HepG2 (cell line): Measurements from ENCODE around the gene DHX58. TPM values are rescaled to one million over a fixed set of nuclear protein-coding genes. Genes with fewer than 3 reads are reported as not detected.

ENCODE experiments used
- GATAD1 ChIP-seq: IDR thresholded peaks from 2 replicates; pipeline ENCODE4 v1.6.1; 2016; ENCODE audit warnings: missing genetic modification reagents, missing compliant biosample characterization
- GLI4 ChIP-seq: sonication (generic); formaldehyde crosslinking; IDR thresholded peaks from 2 replicates; pipeline ENCODE4 v1.5.1; 2020; ENCODE audit warnings: missing genetic modification reagents, mild to moderate bottlenecking, moderate library complexity, borderline replicate concordance
- GTF3A ChIP-seq: sonication (generic); formaldehyde crosslinking; conservative IDR thresholded peaks from 2 replicates; pipeline ENCODE4 v1.4.0; 2020; ENCODE audit warnings: mild to moderate bottlenecking, missing genetic modification reagents
- HNRNPK ChIP-seq: fragments of 200-400 bp; formaldehyde crosslinking; IDR thresholded peaks from 2 replicates; pipeline ENCODE4 v1.6.1; 2018; ENCODE audit warnings: low read length, low read depth, moderate library complexity, mild to moderate bottlenecking; ENCODE audit not compliant: poor library complexity, severe bottlenecking
- MAFG ChIP-seq: sonication (generic); formaldehyde crosslinking; IDR thresholded peaks from 2 replicates; pipeline ENCODE4 v1.5.1; 2020; ENCODE audit warnings: mild to moderate bottlenecking, missing genetic modification reagents
- NFE2 ChIP-seq: sonication (generic); formaldehyde crosslinking; IDR thresholded peaks from 2 replicates; pipeline ENCODE4 v1.4.0; 2020; ENCODE audit warnings: missing genetic modification reagents
- SMYD3 ChIP-seq: sonication (generic); formaldehyde crosslinking; IDR thresholded peaks from 2 replicates; pipeline ENCODE4 v1.8.1; 2023; ENCODE audit warnings: mild to moderate bottlenecking, missing genetic modification reagents
- SNAI1 ChIP-seq: sonication (generic); formaldehyde crosslinking; IDR thresholded peaks from 2 replicates; pipeline ENCODE4 v1.5.0; 2020; ENCODE audit warnings: mild to moderate bottlenecking, missing genetic modification reagents, borderline replicate concordance
- TBL1XR1 ChIP-seq: fragments of 150-350 bp; IDR thresholded peaks from 2 replicates; pipeline ENCODE4 v1.6.1; 2014; ENCODE audit warnings: borderline replicate concordance, low read length; ENCODE audit not compliant: partially characterized antibody
- ZFAT ChIP-seq: sonication (generic); formaldehyde crosslinking; conservative IDR thresholded peaks from 2 replicates; pipeline ENCODE4 v1.8.1; 2023; ENCODE audit warnings: missing genetic modification reagents, inconsistent platforms
- ZNF260 ChIP-seq: sonication (generic); formaldehyde crosslinking; IDR thresholded peaks from 2 replicates; pipeline ENCODE4 v1.4.0; 2020; ENCODE audit warnings: missing genetic modification reagents, low read depth, mild to moderate bottlenecking, borderline replicate concordance
- ZNF543 ChIP-seq: sonication (generic); formaldehyde crosslinking; IDR thresholded peaks from 2 replicates; pipeline ENCODE4 v1.4.0; 2020; ENCODE audit warnings: mild to moderate bottlenecking, missing genetic modification reagents
- ZNF549 ChIP-seq: sonication (generic); formaldehyde crosslinking; IDR thresholded peaks from 2 replicates; pipeline ENCODE4 v1.5.0; 2020; ENCODE audit warnings: missing genetic modification reagents
- ZNF816 ChIP-seq: sonication (generic); formaldehyde crosslinking; IDR thresholded peaks from 2 replicates; pipeline ENCODE4 v1.8.0; 2022; ENCODE audit warnings: missing genetic modification reagents, mild to moderate bottlenecking, borderline replicate concordance
- ZSCAN22 ChIP-seq: sonication (generic); formaldehyde crosslinking; IDR thresholded peaks from 2 replicates; pipeline ENCODE4 v1.4.0; 2020; ENCODE audit warnings: mild to moderate bottlenecking, missing genetic modification reagents
- polyA plus RNA-seq, 8 experiments: library from polyadenylated mRNA; depleted of rRNA in 3 of 8; stranded (reverse) in 7 of 8; unstranded in 1 of 8; fragments of >200 nt; fragmentation: Illumina TruSeq in 4 of 8; extraction: Trizol in 4 of 8; gene quantifications; 2 replicates each; pipeline versions ENCODE4 v1.2.1 to v1.2.3, GENCODE V29; 2011 to 2016; ENCODE audit warnings: low read depth in 4 of 8, missing spikeins in 1 of 8, mixed read lengths in 1 of 8; ENCODE audit not compliant: insufficient read depth in 1 of 8
- total RNA-seq, 5 experiments: library from RNA; depleted of rRNA; stranded (reverse); fragments of >200 nt; fragmentation: Illumina TruSeq; extraction: Trizol; gene quantifications; 2 replicates each; pipeline ENCODE4 v1.2.3, GENCODE V29; 2016; ENCODE audit warnings: low read depth in 1 of 5
- TF ChIP-seq, protein P1 (sequence below): sonication (generic); formaldehyde crosslinking; IDR thresholded peaks from 2 replicates; pipeline ENCODE4 v1.4.0; 2020; ENCODE audit warnings: missing genetic modification reagents, mild to moderate bottlenecking, borderline replicate concordance
- TF ChIP-seq, protein P2 (sequence below): sonication (generic); formaldehyde crosslinking; IDR thresholded peaks from 2 replicates; pipeline ENCODE4 v1.8.0; 2023; ENCODE audit warnings: mild to moderate bottlenecking, missing genetic modification reagents
- TF ChIP-seq, protein P3 (sequence below): sonication (generic); formaldehyde crosslinking; IDR thresholded peaks from 2 replicates; pipeline ENCODE4 v1.8.1; 2023; ENCODE audit warnings: missing genetic modification reagents, inconsistent platforms, borderline replicate concordance
- TF ChIP-seq, protein P4 (sequence below): sonication (generic); formaldehyde crosslinking; IDR thresholded peaks from 2 replicates; pipeline ENCODE4 v1.4.0; 2020; ENCODE audit warnings: mild to moderate bottlenecking, missing genetic modification reagents
- TF ChIP-seq, protein P5 (sequence below): sonication (generic); formaldehyde crosslinking; IDR thresholded peaks from 2 replicates; pipeline ENCODE4 v1.5.1; 2020; ENCODE audit warnings: missing genetic modification reagents, mild to moderate bottlenecking, borderline replicate concordance
- TF ChIP-seq, protein P6 (sequence below): sonication (generic); formaldehyde crosslinking; IDR thresholded peaks from 2 replicates; pipeline ENCODE4 v1.5.0; 2020; ENCODE audit warnings: missing genetic modification reagents

DHX58 gene
- total and polyA plus RNA-seq, 2 of the 13 experiments (the other 11 are each of a cell fraction or from before 2014, with no cell fraction given), result 6.7 to 7.8 TPM

DNA sequence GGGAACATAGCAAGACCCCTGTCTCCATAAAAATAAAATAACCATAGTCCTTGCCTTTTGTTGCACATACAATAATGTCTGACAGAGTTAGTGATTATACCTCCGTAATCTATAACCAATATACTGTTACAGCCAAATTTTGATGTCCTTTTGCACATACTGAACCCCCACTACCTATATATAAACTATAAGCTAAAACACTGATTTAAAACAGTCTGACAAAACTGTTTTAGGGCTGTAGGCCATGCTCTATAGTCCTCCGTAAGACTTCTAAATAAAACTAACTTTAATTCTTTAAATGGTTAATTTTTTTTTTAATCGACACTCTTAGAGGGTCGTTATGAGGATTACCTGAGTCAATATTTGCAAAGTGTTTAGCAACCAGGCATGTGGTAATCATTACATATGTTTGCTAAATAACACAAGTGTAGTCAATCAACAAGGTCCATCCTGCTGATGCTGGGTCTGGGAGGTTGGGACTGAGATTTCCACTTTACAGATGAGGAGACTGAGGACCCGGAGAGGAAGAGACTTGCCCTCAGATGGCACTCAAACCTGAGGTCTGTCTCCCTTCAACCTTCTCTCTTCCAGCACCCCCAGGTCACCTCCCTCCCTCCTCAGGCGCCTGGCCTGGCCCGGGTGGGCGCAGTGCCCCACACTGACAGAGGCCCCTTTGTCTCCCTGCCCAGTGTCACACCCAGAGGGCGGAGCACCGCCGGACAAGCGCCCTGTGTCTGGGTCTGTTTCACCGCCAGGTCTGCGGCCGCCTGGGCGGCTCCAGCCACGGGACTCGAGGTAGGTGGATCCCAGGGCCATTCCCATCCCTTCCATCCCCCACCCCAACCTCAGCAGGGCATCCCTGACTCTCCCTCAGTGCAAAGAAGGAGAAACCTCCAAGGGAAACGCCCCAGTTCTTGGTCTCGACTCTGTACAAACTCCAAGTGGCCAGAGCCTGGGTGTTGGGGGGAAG lies 24.5 kb downstream of the DHX58 start (continued):
- peak; percentile 85 for TF ChIP-seq HNRNPK
- TF ChIP-seq ZNF260 (CRISPR knock-in tag), result no peak
- TF ChIP-seq, protein P1, sequence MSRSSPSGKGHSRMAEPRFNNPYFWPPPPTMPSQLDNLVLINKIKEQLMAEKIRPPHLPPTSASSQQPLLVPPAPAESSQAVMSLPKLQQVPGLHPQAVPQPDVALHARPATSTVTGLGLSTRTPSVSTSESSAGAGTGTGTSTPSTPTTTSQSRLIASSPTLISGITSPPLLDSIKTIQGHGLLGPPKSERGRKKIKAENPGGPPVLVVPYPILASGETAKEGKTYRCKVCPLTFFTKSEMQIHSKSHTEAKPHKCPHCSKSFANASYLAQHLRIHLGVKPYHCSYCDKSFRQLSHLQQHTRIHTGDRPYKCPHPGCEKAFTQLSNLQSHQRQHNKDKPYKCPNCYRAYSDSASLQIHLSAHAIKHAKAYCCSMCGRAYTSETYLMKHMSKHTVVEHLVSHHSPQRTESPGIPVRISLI (CRISPR knock-in tag), result 0 out of 2 replicates have a peak, but pooled peaks have one; percentile 39
- no peak for TF ChIP-seq ZSCAN22
- TF ChIP-seq ZFAT, result no peak
- TF ChIP-seq, protein P2, sequence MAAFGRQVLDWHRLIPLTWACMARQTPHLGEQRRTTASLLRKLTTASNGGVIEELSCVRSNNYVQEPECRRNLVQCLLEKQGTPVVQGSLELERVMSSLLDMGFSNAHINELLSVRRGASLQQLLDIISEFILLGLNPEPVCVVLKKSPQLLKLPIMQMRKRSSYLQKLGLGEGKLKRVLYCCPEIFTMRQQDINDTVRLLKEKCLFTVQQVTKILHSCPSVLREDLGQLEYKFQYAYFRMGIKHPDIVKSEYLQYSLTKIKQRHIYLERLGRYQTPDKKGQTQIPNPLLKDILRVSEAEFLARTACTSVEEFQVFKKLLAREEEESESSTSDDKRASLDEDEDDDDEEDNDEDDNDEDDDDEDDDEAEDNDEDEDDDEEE (CRISPR knock-in tag), result no peak
- TF ChIP-seq, protein P3, sequence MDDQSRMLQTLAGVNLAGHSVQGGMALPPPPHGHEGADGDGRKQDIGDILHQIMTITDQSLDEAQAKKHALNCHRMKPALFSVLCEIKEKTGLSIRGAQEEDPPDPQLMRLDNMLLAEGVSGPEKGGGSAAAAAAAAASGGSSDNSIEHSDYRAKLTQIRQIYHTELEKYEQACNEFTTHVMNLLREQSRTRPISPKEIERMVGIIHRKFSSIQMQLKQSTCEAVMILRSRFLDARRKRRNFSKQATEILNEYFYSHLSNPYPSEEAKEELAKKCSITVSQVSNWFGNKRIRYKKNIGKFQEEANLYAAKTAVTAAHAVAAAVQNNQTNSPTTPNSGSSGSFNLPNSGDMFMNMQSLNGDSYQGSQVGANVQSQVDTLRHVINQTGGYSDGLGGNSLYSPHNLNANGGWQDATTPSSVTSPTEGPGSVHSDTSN (CRISPR knock-in tag), result no peak
- TF ChIP-seq TBL1XR1, result no peak
- no peak for TF ChIP-seq ZNF816
- TF ChIP-seq, protein P4, sequence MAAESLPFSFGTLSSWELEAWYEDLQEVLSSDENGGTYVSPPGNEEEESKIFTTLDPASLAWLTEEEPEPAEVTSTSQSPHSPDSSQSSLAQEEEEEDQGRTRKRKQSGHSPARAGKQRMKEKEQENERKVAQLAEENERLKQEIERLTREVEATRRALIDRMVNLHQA (CRISPR knock-in tag), result no peak
- TF ChIP-seq SNAI1 (CRISPR knock-in tag), result no peak
- TF ChIP-seq, protein P5, sequence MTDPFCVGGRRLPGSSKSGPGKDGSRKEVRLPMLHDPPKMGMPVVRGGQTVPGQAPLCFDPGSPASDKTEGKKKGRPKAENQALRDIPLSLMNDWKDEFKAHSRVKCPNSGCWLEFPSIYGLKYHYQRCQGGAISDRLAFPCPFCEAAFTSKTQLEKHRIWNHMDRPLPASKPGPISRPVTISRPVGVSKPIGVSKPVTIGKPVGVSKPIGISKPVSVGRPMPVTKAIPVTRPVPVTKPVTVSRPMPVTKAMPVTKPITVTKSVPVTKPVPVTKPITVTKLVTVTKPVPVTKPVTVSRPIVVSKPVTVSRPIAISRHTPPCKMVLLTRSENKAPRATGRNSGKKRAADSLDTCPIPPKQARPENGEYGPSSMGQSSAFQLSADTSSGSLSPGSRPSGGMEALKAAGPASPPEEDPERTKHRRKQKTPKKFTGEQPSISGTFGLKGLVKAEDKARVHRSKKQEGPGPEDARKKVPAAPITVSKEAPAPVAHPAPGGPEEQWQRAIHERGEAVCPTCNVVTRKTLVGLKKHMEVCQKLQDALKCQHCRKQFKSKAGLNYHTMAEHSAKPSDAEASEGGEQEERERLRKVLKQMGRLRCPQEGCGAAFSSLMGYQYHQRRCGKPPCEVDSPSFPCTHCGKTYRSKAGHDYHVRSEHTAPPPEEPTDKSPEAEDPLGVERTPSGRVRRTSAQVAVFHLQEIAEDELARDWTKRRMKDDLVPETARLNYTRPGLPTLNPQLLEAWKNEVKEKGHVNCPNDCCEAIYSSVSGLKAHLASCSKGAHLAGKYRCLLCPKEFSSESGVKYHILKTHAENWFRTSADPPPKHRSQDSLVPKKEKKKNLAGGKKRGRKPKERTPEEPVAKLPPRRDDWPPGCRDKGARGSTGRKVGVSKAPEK, result no peak; the same call in 1 of the 2 replicates
- no peak for TF ChIP-seq MAFG (CRISPR knock-in tag)
- no peak for TF ChIP-seq SMYD3 (CRISPR knock-in tag)
- no peak for TF ChIP-seq ZNF549 (CRISPR knock-in tag)
- TF ChIP-seq, protein P6, sequence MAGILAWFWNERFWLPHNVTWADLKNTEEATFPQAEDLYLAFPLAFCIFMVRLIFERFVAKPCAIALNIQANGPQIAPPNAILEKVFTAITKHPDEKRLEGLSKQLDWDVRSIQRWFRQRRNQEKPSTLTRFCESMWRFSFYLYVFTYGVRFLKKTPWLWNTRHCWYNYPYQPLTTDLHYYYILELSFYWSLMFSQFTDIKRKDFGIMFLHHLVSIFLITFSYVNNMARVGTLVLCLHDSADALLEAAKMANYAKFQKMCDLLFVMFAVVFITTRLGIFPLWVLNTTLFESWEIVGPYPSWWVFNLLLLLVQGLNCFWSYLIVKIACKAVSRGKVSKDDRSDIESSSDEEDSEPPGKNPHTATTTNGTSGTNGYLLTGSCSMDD (CRISPR knock-in tag), result no peak
- no peak for TF ChIP-seq GLI4
- no peak for TF ChIP-seq GATAD1 (CRISPR knock-in tag)
- no peak for TF ChIP-seq ZNF543 (CRISPR knock-in tag)
- no peak for TF ChIP-seq NFE2 (CRISPR knock-in tag)
- TF ChIP-seq GTF3A (CRISPR knock-in tag), result no peak
